ENCODE results near the gene INVS. TPM values are rescaled to one million over a fixed set of nuclear protein-coding genes. Genes with fewer than 3 reads are reported as not detected.

The INVS gene
- polyA plus RNA-seq, 3 donors = 2.9 to 6.7 (median 4.2) TPM

DNA sequence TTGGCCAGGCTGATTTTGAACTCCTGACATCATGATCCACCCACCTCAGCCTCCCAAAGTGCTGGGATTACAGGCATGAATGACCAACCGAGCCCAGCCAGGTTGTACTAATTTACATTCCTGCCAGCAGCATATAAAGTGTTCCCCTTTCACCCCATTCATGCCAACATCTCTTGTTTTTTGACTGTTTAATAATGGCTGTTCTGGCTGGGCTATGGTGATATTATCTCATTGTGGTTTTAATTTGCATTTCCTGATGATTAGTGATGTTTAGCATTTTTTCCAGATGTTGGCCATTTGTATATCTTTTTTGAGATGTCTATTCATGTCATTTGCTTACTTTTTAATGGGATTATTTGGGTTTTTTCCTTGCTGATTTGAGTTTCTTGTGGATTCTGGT lies 87.3 kb downstream of the INVS start:
- Histone ChIP-seq H3K4me1 (ENCODE audit: control insufficient read depth in 1 of 2, insufficient read depth in 2 of 2, low read length in 2 of 2) (no peaks in the 10 kb centered on the region), H4K20me1 (ENCODE audit: insufficient read depth, low read length) (no peaks in the 10 kb centered on the region), H3K27me3 (ENCODE audit: control insufficient read depth in 2 of 2, insufficient read depth in 2 of 2, low read length in 2 of 2) (no peaks in the 10 kb centered on the region), H3K27ac (ENCODE audit: low read depth in 1 of 2, low read length in 2 of 2) (no peak overlapping the region), H3K36me3 (replicated peaks in 1 of 2; ENCODE audit: control insufficient read depth in 1 of 2, insufficient read depth in 2 of 2, low read length in 2 of 2) (no peaks in the 10 kb centered on the region), H3K9me3 (replicated peaks in 1 of 2; ENCODE audit: control insufficient read depth in 1 of 2, insufficient read depth in 1 of 2, low read length in 2 of 2) (peaks cover 10 to 17% of the 10 kb centered on the region in 2 donors), H3K9ac (ENCODE audit: insufficient read depth, low read length, poor library complexity, severe bottlenecking) (no peak overlapping the region), H3K4me3 (replicated peaks in 1 of 3; ENCODE audit: low read depth in 2 of 3, low read length in 3 of 3) (no peak overlapping the region), H3K79me2 (ENCODE audit: insufficient read depth, low read length) (no peaks in the 10 kb centered on the region), H3K4me2 (replicated peaks; ENCODE audit: extremely low read depth, low read length, poor library complexity, severe bottlenecking) (no peak overlapping the region), H2AFZ (ENCODE audit: insufficient read depth, low read depth, low read length, poor library complexity, severe bottlenecking) (no peak overlapping the region)
- Mint-ChIP-seq H3K4me3 (no peak overlapping the region), H3K9me3 (peaks cover 24 to 42% (median 32%) of the 10 kb centered on the region in 7 donors), H3K4me1 (no peaks in the 10 kb centered on the region), H3K27me3 (ENCODE audit: low read depth in 3 of 3) (peaks cover 0 to 1% (median 0%) of the 10 kb centered on the region in 3 donors), H3K27ac (no peak overlapping the region), H3K36me3 (peaks cover 1 to 16% of the 10 kb centered on the region in 2 donors)
- DNase-seq = no peak
- no CpG with 5 or more reads among the region's 1 CpG for WGBS (ENCODE audit: insufficient coverage)
- TF ChIP-seq, protein P1, sequence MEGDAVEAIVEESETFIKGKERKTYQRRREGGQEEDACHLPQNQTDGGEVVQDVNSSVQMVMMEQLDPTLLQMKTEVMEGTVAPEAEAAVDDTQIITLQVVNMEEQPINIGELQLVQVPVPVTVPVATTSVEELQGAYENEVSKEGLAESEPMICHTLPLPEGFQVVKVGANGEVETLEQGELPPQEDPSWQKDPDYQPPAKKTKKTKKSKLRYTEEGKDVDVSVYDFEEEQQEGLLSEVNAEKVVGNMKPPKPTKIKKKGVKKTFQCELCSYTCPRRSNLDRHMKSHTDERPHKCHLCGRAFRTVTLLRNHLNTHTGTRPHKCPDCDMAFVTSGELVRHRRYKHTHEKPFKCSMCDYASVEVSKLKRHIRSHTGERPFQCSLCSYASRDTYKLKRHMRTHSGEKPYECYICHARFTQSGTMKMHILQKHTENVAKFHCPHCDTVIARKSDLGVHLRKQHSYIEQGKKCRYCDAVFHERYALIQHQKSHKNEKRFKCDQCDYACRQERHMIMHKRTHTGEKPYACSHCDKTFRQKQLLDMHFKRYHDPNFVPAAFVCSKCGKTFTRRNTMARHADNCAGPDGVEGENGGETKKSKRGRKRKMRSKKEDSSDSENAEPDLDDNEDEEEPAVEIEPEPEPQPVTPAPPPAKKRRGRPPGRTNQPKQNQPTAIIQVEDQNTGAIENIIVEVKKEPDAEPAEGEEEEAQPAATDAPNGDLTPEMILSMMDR (IDR thresholded peaks at IDR 0.05) = no peak
- intact Hi-C loops (cut with micrococcal nuclease) = no loop called here

GRCh38 chr9:100190339-100190738 lies 91.3 kb downstream of the INVS start:
- intact Hi-C loops (cut with micrococcal nuclease) = no loop called here
- Histone ChIP-seq H3K4me3 (replicated peaks in 1 of 3; ENCODE audit: low read depth in 2 of 3, low read length in 3 of 3) (no peak overlapping the region), H3K36me3 (replicated peaks in 1 of 2; ENCODE audit: control insufficient read depth in 1 of 2, insufficient read depth in 2 of 2, low read length in 2 of 2) (no peaks in the 10 kb centered on the region), H3K4me2 (replicated peaks; ENCODE audit: extremely low read depth, low read length, poor library complexity, severe bottlenecking) (no peak overlapping the region), H3K79me2 (ENCODE audit: insufficient read depth, low read length) (no peaks in the 10 kb centered on the region), H3K27me3 (ENCODE audit: control insufficient read depth in 2 of 2, insufficient read depth in 2 of 2, low read length in 2 of 2) (no peaks in the 10 kb centered on the region), H3K9ac (ENCODE audit: insufficient read depth, low read length, poor library complexity, severe bottlenecking) (no peak overlapping the region), H3K9me3 (replicated peaks in 1 of 2; ENCODE audit: control insufficient read depth in 1 of 2, insufficient read depth in 1 of 2, low read length in 2 of 2) (peaks cover 13 to 25% of the 10 kb centered on the region in 2 donors), H4K20me1 (ENCODE audit: insufficient read depth, low read length) (no peaks in the 10 kb centered on the region), H3K4me1 (ENCODE audit: control insufficient read depth in 1 of 2, insufficient read depth in 2 of 2, low read length in 2 of 2) (no peaks in the 10 kb centered on the region), H2AFZ (ENCODE audit: insufficient read depth, low read depth, low read length, poor library complexity, severe bottlenecking) (no peak overlapping the region), H3K27ac (ENCODE audit: low read depth in 1 of 2, low read length in 2 of 2) (no peak overlapping the region)
- Mint-ChIP-seq H3K27me3 (ENCODE audit: low read depth in 3 of 3) (peaks cover 0 to 1% (median 0%) of the 10 kb centered on the region in 3 donors), H3K4me1 (no peaks in the 10 kb centered on the region), H3K36me3 (peaks cover 3 to 24% of the 10 kb centered on the region in 2 donors), H3K9me3 (peaks cover 26 to 47% (median 37%) of the 10 kb centered on the region in 7 donors), H3K4me3 (no peak overlapping the region), H3K27ac (no peak overlapping the region)
- DNase-seq = no peak
- TF ChIP-seq, protein P1 (IDR thresholded peaks at IDR 0.05) = no peak
- WGBS (ENCODE audit: insufficient coverage) = no CpG with 5 or more reads among the region's 2 CpGs
